ENCODE measurements around the gene MYCL.
A peak's percentile ranks its signal among the peaks of the same experiment; 100 is the strongest.

MYCL gene

DNA sequence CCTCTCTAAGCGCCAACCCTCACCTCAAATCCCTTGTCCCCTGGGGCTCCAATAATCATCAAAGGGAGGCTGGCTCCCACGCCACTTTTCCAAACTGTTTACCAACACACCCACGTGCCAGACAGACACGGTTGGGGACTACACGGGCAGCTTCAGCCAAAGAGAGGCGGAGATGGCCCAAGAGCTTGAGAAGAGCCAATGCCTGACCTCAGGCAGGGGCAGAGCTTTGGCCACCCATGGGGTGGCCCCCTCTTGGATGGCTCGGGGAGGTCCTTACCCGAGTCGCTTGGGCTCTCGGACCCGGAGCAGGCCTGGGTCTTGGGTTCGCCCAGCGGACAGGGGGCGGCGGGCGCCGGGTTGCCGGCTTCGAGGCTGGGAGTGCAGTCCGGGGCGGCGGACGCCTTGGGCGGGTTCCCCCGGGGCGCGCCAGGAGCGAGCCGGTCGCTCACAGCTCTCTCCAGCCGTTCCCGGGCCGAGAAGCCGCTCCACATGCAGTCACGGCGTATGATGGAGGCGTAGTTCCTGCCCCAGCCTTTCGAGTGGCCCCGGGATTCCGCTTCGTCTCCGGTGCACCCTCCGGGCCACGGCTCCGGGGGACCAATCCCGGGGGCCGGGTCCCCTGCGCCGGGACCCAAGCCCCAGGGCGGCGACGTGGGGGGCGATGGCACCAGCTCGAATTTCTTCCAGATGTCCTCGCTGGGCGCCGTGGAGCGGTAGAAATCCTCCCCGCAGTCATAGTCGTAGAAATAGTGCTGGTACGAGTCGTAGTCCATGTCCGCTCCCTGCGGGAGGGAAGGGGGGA, 854 bp downstream of the MYCL start:
- Mint-ChIP-seq H3K4me1 (ENCODE audit: low read depth) (peaks cover 5% of the 10 kb centered on the region), H3K4me3 (peak overlapping the region; percentile 75), H3K27me3 (peaks cover 22% of the 10 kb centered on the region), H3K36me3 (no peaks in the 10 kb centered on the region), H3K27ac (no peak overlapping the region), H3K9me3 (ENCODE audit: low read depth) (no peaks in the 10 kb centered on the region)

DNA sequence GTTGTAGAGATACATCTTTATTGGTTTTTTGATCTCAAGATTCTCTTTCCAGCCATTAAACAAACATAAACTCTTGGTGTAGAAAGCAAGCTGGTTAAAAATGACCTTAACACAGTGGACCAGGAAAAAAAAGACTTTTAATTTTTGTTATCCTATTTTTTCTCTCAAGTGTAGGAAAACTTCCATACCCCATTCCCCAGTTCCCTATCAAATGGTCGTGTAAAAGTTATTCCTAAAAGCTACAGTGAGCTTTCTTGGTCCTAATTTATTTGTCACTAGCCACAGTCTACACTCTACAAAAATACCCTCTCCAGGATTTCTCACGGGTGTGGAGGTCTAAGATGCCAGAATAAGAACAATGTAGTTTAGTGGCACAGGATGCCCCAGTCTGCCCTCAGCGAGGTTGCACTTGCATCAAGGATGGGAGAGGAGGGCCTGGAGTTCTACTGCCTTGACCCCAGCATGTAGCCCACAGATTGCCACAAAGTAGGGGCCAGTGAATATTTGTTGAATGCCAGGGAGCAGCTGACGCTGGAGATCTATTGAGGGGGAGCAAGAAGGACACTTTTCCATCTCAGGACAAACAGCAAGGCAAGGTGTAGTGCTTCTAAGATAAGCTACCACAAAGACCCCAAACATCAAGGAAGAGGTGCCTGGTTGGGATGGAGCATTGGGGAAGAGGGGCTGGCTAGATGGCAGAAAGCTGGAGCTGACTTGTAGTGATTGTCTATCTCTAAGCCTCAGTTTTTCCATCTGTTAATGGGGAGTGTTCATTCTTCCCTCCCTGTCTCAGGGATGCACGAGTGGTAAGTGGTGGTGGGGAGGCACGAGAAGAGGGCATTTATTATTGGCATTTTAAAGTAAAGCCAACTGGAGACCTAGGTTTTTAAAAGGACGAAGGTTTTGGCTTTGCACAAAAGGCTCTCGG, 1.8 kb downstream of the MYCL start:
- no peaks in the 10 kb centered on the region for H3K9me3 Mint-ChIP-seq (ENCODE audit: low read depth)
- no peaks in the 10 kb centered on the region for H3K36me3 Mint-ChIP-seq
- peak overlapping the region; percentile 62 for H3K4me3 Mint-ChIP-seq
- peaks cover 5% of the 10 kb centered on the region for H3K4me1 Mint-ChIP-seq (ENCODE audit: low read depth)
- no peak overlapping the region for H3K27ac Mint-ChIP-seq
- H3K27me3 Mint-ChIP-seq = peaks cover 17% of the 10 kb centered on the region

DNA sequence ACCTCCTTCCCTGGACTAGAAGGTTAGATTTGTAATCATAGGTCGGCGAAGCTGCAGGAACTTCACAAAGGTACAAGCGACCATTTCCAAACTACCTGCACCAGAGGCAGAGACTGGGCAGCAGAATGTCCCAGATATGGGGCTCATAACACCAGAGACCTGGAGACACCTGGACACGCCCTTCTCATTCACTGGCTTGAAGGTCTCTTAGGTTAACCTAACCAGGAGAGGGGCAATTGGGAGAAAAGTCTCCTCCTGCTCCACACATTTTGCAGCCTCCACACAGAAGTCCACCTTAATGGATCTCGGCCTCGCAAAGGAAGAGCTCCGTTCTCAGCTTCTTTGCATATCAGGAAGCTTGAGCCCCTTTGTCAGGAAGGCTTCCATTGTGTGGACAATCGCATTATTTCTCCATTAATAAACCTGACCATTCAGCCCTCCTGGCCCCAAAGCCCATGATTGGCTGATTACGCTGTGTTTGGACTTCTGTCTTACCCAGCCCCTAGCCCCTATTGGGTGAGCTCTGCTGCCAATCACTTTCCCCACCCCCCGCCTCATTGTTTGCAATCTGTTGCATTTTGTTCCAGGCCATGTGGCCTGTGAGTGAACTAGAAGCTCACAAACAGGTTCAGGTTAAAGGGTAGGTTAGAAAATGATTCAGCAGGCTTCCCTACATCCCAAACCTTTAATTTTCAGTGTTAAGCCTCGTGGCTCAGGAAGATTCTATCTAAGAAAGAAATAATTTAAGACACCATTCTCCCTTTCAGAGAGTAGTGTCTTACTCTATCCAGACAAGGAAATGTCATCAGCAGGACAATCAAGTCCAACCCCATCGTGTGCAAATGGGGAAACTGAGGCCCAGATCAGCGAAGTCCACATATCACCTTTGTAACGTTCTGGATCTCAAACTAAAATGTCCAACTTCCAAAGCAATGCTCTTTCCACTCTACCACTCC, 2.8 kb downstream of the MYCL start:
- Mint-ChIP-seq H3K4me1 (ENCODE audit: low read depth) (peaks cover 5% of the 10 kb centered on the region), H3K27ac (no peak overlapping the region), H3K4me3 (no peak overlapping the region), H3K9me3 (ENCODE audit: low read depth) (no peaks in the 10 kb centered on the region), H3K36me3 (no peaks in the 10 kb centered on the region), H3K27me3 (peaks cover 17% of the 10 kb centered on the region)

DNA sequence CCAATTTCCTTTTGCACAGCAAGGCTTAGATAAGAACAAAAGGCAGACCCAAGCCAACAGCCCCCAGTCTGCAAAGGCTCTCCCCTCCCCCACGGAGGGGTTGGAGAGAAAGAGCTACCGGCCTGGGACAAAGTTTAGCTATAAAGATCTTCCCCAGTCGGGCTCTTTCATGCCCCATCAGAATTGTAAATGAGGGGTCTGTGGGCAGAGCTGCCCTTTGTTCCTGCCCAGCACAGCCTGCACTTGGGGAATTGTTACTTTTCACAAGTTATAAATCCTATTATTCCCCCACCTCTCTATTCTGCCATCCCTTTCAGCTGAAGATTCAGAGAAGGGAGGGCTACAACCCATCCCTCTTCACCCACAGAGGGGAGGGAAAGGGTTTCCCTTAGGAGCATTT, 3.5 kb downstream of the MYCL start:
- no peaks in the 10 kb centered on the region for H3K9me3 Mint-ChIP-seq (ENCODE audit: low read depth)
- H3K36me3 Mint-ChIP-seq = no peaks in the 10 kb centered on the region
- H3K27me3 Mint-ChIP-seq = peaks cover 19% of the 10 kb centered on the region

DNA sequence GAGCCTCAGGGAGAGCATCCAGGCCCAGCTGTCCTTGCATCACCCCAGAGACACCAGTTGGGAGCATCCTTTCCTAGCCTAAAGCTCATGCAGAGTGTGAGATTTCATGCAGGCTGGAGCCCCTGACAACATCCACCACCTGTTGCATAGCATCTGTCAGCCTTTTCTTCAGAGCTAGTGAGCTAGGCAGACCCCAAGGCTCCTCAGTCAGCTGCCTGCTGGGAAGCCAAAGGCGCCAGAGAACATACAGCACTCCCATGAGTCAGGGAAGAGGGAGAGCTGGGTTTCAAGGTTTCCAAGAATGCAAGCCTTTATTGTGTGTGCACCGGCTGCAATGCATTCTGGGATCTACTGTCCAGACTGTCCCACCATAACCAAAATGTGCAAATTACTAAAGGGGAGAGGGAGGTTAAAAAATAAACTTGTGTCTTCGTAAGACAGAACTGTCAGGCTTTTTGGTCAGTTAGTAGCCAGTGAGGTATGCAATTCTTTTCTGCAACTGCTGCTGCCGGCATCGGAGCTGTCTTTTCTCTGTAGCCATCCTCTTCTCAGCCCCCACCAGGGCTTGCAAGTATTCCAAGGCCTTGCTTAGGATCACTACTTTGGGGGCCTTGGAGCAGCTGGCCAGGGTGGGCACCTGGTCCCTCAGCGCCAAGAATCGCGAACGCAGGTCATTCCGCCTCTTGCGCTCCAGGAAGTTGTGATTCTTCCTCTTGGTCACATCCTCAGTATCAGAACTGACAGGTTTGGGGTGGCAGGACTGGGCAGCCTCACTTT, 4.6 kb downstream of the MYCL start:
- peaks cover 20% of the 10 kb centered on the region for H3K27me3 Mint-ChIP-seq
- H3K9me3 Mint-ChIP-seq (ENCODE audit: low read depth) = no peaks in the 10 kb centered on the region
- H3K27ac Mint-ChIP-seq = no peak overlapping the region
- peaks cover 2% of the 10 kb centered on the region for H3K4me1 Mint-ChIP-seq (ENCODE audit: low read depth)
- H3K36me3 Mint-ChIP-seq = no peaks in the 10 kb centered on the region
- H3K4me3 Mint-ChIP-seq = no peak overlapping the region

More for the DNA sequence above, 3.5 kb downstream of the MYCL start:
- H3K27ac Mint-ChIP-seq = no peak overlapping the region
- H3K4me3 Mint-ChIP-seq = no peak overlapping the region
- H3K4me1 Mint-ChIP-seq (ENCODE audit: low read depth) = peaks cover 5% of the 10 kb centered on the region

DNA sequence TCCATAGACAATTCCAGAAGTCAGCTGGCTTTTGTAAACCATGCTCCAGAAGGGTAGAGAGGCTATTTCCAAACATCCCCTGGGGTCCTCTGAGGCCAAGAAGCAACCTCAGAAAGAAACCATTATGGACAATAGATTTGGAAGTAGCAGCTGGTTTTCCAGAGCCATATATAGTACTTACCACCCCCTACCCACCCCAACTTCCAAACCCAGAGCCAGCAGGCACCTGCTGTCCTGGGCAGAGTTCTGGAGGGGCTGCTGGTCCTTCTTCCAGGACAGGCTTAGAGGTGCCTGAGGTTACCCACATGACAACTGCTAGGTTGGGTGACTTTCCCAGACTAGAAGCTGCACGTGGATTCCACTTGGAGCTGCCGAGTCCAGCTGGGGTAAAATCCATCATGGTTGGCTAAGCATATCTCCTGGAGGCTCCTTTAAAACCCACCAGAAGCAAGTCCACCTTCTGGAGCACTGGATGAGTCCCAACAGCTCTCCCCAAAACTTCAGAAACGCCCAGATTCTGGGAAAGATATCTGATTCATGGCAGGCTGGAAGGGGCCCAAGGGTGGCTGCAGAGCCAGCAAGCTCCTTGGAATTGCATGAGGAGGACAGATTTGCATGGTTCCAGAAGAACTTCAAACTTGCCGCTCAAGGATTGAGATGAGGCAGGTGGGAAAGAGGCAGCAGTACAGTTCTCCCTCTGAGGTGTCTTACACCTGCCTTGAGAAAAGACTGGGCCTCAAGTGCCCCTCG, 5.8 kb downstream of the MYCL start:
- Mint-ChIP-seq H3K36me3 (no peaks in the 10 kb centered on the region), H3K4me1 (ENCODE audit: low read depth) (peaks cover 2% of the 10 kb centered on the region), H3K9me3 (ENCODE audit: low read depth) (no peaks in the 10 kb centered on the region), H3K27ac (no peak overlapping the region), H3K4me3 (no peak overlapping the region), H3K27me3 (peaks cover 20% of the 10 kb centered on the region)

DNA sequence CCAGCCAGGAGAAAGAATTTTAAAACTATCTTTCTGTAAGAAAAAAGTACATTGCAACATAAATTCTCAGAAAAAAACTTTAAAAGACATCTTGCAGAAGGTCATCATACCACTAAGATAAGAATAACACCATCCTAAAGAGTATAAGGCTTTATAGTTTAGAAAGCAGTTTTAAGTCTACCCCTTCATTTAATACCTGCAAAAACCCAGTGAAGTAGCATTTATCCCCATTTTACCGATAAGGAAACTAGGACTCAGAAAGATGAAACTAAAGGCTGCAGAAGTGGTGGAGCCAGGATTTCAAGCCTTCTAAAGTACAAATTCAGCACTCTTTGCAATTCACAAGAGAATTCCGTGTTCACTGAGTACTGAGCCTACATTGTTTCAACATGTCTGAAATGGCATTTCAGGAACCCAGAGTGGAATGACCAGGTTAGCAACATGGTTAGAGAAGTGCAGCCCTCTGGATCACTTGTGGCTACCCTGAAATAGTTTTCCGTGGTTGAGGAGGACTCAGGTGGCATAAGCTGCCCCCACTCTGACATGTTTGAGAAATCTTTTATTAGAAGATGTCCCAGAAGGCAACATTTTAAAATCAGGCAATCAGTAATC, 6.7 kb downstream of the MYCL start:
- Mint-ChIP-seq H3K27ac (no peak overlapping the region), H3K4me1 (ENCODE audit: low read depth) (no peaks in the 10 kb centered on the region), H3K9me3 (ENCODE audit: low read depth) (no peaks in the 10 kb centered on the region), H3K4me3 (no peak overlapping the region), H3K27me3 (peaks cover 17% of the 10 kb centered on the region), H3K36me3 (no peaks in the 10 kb centered on the region)

DNA sequence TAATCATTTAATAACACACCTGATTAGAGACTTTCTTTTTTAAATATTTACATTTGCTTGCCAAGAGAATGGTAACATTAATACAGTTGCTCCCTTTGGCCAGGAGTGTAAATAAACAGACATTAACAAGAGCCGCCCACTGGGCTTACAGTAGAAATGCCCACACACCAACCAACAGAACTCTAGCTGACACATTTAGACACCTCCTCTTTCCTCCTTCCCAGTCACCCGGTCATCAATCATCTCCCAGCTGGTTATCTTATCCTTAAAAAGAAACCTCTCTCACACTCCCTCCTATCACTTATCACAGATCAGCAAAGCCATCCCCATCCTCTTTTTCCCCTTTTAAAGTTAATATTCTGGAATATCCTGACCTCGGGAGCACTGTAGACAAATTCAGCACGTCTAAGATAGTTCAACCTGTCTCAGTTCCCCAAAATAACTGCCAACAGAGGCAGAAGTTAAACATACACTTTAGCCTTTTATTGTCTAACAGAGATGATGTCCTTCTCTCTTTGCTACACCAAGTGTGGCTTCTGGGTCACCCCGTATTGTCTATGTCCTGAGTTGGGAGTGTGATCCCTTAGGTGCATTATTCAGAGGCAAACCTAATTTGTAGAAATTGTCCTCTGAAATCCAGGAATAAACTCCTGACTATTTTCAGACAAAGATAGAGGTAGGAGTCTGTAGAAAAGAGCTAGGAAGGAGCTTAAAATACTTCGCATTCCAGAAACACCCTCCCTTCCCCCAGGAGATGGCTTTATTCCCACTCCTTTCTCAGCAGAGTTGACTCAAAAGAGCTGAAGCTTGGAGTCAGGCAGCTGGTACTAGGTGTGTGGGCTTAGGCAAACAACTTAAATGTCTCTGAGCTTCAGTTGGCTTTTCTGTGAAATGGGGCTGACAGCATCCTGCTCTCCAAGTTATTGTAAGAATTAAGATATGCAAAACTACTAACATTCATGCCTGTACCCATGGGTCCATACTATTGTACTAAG, 8.8 kb downstream of the MYCL start:
- Mint-ChIP-seq H3K36me3 (no peaks in the 10 kb centered on the region), H3K4me3 (no peak overlapping the region), H3K27ac (no peak overlapping the region), H3K4me1 (ENCODE audit: low read depth) (no peaks in the 10 kb centered on the region), H3K9me3 (ENCODE audit: low read depth) (no peaks in the 10 kb centered on the region), H3K27me3 (peaks cover 13% of the 10 kb centered on the region)

DNA sequence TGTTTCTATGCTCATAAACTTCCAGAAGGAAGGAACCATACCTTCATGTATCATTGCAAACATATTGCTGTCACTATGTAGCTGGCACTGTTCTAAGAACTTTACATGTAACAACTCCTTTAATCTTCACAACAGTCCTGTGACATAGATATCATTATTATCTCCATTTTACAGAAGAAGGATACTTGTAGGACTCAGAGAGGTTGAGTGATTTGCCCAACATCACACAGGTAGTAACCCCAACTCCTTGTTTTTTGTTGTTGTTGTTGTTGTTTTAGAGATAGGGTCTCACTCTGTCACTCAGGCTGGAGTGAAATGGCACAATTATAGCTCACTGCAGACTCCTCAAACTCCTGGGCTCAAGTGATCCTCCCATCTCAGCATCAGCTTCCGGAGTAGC, 10.8 kb downstream of the MYCL start:
- H3K27ac Mint-ChIP-seq = no peak overlapping the region

DNA sequence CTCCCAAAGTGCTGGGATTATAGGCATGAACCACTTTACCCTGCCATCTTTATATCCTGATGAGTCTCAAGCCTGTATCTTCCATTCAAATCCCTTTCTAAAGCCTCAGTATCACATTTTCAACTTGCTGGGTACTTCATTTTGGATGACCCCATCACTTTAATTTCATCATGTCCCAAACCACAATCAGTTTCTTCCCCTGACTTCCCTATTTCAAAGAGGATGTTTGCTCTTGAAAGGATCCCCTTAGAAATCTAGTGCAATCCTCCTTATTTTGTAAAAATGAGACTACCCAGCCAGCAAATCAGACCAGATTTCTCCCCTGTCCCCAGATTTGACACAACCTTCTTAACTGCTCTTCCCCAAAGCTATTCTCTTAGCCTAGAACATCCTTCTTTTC, 11.4 kb downstream of the MYCL start:
- Mint-ChIP-seq H3K4me3 (no peak overlapping the region), H3K4me1 (ENCODE audit: low read depth) (no peaks in the 10 kb centered on the region), H3K27ac (no peak overlapping the region), H3K9me3 (ENCODE audit: low read depth) (no peaks in the 10 kb centered on the region), H3K27me3 (peaks cover 15% of the 10 kb centered on the region), H3K36me3 (no peaks in the 10 kb centered on the region)

More for the DNA sequence above, 10.8 kb downstream of the MYCL start:
- Mint-ChIP-seq H3K27me3 (peaks cover 11% of the 10 kb centered on the region), H3K4me1 (ENCODE audit: low read depth) (no peaks in the 10 kb centered on the region), H3K9me3 (ENCODE audit: low read depth) (no peaks in the 10 kb centered on the region), H3K36me3 (no peaks in the 10 kb centered on the region), H3K4me3 (no peak overlapping the region)

DNA sequence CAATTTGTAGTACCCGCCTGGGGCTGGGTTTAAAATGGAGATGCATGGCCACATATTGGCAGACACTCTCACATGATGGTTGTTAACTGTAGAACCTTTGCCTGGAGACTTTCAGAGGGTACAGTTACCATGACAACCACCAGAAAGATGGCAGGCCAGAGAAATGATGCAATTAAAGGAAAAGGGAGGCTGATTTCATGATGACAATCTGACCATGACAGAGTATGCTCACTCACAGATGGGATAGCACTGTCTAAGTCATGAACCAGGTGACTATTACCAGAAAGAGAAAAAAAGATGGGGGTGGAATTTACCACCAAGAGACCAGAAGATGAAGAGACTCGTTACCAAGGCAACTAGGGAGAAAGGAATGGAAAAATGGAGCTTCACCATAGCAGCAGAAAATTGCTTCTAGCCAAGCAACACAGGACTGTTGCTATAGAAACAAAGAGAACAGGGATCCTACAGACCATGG, 14.9 kb downstream of the MYCL start:
- H3K27me3 Mint-ChIP-seq = peaks cover 4% of the 10 kb centered on the region
- no peaks in the 10 kb centered on the region for H3K36me3 Mint-ChIP-seq
- peaks cover 11% of the 10 kb centered on the region for H3K4me1 Mint-ChIP-seq (ENCODE audit: low read depth)
- H3K9me3 Mint-ChIP-seq (ENCODE audit: low read depth) = no peaks in the 10 kb centered on the region
- H3K27ac Mint-ChIP-seq = no peak overlapping the region
- no peak overlapping the region for H3K4me3 Mint-ChIP-seq

DNA sequence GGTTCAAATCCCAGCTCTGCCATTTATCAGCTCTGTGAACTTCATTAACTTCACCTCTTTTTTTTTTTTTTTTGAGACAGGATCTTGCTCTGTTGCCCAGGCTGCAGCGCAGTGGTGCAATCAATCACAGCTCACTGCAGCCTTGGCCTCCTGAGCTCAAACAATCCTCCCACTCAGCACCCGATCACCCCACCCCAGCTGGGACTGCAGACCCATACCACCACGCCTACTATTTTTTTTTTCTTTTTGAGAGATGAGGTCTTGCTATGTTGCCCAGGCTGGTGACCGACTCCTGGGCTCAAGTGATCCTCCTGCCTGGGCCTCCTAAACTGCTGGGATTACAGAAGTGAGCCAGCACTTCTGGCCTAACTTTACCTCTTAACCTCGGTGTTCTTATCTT, 16.2 kb downstream of the MYCL start:
- peaks cover 3% of the 10 kb centered on the region for H3K36me3 Mint-ChIP-seq
- H3K27ac Mint-ChIP-seq = no peak overlapping the region
- peaks cover 4% of the 10 kb centered on the region for H3K27me3 Mint-ChIP-seq
- no peak overlapping the region for H3K4me3 Mint-ChIP-seq
- no peaks in the 10 kb centered on the region for H3K9me3 Mint-ChIP-seq (ENCODE audit: low read depth)
- peaks cover 18% of the 10 kb centered on the region for H3K4me1 Mint-ChIP-seq (ENCODE audit: low read depth)
